ENCODE measurements around the gene MCTP1. TPM values are rescaled to one million over a fixed set of nuclear protein-coding genes. Genes with fewer than 3 reads are reported as not detected.

The MCTP1 gene
- total and polyA plus RNA-seq, 9 of the 15 experiments (the other 6 are each of a cell fraction or from before 2014, with no cell fraction given): 0.04 to 0.93 (median 0.06) TPM; not detected in 4

DNA sequence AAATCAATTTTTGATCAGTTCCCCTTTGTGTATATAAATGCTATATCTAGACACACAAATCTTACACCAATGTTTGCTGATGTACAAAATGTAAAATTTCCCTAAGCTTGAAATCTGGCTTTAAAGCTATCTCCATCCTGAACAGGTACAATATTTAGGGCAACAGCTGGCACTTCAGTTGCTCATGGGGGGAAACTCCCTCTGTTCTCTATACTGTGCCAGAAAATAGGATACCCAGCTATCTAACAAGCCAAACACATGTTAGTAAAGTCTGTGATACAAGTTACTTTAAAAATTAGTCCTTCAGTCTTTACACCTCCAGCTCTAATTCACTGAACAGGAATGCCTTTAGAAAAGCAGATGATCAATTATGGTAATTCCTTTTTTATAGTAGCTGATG lies 474.6 kb downstream of the MCTP1 start (continued):
- TF ChIP-seq, protein P1, sequence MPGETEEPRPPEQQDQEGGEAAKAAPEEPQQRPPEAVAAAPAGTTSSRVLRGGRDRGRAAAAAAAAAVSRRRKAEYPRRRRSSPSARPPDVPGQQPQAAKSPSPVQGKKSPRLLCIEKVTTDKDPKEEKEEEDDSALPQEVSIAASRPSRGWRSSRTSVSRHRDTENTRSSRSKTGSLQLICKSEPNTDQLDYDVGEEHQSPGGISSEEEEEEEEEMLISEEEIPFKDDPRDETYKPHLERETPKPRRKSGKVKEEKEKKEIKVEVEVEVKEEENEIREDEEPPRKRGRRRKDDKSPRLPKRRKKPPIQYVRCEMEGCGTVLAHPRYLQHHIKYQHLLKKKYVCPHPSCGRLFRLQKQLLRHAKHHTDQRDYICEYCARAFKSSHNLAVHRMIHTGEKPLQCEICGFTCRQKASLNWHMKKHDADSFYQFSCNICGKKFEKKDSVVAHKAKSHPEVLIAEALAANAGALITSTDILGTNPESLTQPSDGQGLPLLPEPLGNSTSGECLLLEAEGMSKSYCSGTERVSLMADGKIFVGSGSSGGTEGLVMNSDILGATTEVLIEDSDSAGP (CRISPR knock-in tag; IDR thresholded peaks at IDR 0.05): no peak
- TF ChIP-seq, protein P2, sequence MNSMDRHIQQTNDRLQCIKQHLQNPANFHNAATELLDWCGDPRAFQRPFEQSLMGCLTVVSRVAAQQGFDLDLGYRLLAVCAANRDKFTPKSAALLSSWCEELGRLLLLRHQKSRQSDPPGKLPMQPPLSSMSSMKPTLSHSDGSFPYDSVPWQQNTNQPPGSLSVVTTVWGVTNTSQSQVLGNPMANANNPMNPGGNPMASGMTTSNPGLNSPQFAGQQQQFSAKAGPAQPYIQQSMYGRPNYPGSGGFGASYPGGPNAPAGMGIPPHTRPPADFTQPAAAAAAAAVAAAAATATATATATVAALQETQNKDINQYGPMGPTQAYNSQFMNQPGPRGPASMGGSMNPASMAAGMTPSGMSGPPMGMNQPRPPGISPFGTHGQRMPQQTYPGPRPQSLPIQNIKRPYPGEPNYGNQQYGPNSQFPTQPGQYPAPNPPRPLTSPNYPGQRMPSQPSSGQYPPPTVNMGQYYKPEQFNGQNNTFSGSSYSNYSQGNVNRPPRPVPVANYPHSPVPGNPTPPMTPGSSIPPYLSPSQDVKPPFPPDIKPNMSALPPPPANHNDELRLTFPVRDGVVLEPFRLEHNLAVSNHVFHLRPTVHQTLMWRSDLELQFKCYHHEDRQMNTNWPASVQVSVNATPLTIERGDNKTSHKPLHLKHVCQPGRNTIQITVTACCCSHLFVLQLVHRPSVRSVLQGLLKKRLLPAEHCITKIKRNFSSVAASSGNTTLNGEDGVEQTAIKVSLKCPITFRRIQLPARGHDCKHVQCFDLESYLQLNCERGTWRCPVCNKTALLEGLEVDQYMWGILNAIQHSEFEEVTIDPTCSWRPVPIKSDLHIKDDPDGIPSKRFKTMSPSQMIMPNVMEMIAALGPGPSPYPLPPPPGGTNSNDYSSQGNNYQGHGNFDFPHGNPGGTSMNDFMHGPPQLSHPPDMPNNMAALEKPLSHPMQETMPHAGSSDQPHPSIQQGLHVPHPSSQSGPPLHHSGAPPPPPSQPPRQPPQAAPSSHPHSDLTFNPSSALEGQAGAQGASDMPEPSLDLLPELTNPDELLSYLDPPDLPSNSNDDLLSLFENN (IDR thresholded peaks at IDR 0.05; ENCODE audit: low read depth in 2 of 2, low read length in 2 of 2): no peak
- no peak for TF ChIP-seq PRMT5 (CRISPR knock-in tag; IDR thresholded peaks at IDR 0.05)
- no peak for TF ChIP-seq MTA1 (IDR thresholded peaks at IDR 0.05; ENCODE audit: borderline replicate concordance)
- no peak for TF ChIP-seq ZNF644 (tag; IDR thresholded peaks at IDR 0.05; ENCODE audit: low read depth)

DNA sequence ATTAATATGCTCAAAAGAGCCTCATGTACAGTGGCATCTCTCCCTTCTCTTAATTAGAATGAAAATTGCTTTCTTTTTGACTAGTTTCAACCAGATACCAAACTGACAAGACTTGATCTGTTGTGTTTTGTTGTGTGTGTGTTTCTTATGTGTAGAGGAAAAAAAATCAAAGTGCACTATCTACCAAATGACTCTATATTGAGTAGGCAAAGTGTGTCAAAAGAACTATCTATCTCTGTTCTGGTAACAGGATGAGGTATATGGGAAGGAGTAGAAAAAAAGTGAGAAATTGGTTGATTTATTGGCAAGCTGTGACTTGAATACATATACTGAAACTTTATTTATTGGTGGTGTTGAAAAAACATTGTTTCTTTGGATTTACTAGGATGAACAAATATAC lies 476.4 kb downstream of the MCTP1 start:
- intact Hi-C loops (cut with micrococcal nuclease): no loop called here
- CTCF ChIA-PET (ENCODE audit: low intra/inter-chr PET ratio): no interaction called here
- no peak for FAIRE-seq
- TF ChIP-seq TARDBP (IDR thresholded peaks at IDR 0.05) (no peak), ZNF561 (CRISPR knock-in tag; conservative IDR thresholded peaks at IDR 0.05) (no peak), ZNF197 (CRISPR knock-in tag; IDR thresholded peaks at IDR 0.05; ENCODE audit: low read depth) (no peak), MEIS2 (IDR thresholded peaks at IDR 0.05; ENCODE audit: partially characterized antibody) (no peak), MYC (IDR thresholded peaks at IDR 0.05; ENCODE audit: low read depth, low read length) (no peak), MYC (CRISPR knock-in tag; IDR thresholded peaks at IDR 0.05; ENCODE audit: borderline replicate concordance, low read depth) (no peak)
- TF ChIP-seq, protein P3, sequence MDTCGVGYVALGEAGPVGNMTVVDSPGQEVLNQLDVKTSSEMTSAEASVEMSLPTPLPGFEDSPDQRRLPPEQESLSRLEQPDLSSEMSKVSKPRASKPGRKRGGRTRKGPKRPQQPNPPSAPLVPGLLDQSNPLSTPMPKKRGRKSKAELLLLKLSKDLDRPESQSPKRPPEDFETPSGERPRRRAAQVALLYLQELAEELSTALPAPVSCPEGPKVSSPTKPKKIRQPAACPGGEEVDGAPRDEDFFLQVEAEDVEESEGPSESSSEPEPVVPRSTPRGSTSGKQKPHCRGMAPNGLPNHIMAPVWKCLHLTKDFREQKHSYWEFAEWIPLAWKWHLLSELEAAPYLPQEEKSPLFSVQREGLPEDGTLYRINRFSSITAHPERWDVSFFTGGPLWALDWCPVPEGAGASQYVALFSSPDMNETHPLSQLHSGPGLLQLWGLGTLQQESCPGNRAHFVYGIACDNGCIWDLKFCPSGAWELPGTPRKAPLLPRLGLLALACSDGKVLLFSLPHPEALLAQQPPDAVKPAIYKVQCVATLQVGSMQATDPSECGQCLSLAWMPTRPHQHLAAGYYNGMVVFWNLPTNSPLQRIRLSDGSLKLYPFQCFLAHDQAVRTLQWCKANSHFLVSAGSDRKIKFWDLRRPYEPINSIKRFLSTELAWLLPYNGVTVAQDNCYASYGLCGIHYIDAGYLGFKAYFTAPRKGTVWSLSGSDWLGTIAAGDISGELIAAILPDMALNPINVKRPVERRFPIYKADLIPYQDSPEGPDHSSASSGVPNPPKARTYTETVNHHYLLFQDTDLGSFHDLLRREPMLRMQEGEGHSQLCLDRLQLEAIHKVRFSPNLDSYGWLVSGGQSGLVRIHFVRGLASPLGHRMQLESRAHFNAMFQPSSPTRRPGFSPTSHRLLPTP (IDR thresholded peaks at IDR 0.05; ENCODE audit: borderline replicate concordance, extremely low read depth, insufficient read length): no peak
- TF ChIP-seq, protein P4, sequence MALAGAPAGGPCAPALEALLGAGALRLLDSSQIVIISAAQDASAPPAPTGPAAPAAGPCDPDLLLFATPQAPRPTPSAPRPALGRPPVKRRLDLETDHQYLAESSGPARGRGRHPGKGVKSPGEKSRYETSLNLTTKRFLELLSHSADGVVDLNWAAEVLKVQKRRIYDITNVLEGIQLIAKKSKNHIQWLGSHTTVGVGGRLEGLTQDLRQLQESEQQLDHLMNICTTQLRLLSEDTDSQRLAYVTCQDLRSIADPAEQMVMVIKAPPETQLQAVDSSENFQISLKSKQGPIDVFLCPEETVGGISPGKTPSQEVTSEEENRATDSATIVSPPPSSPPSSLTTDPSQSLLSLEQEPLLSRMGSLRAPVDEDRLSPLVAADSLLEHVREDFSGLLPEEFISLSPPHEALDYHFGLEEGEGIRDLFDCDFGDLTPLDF (CRISPR knock-in tag; IDR thresholded peaks at IDR 0.05): no peak

More for the DNA sequence above, 476.4 kb downstream of the MCTP1 start:
- no peaks in the 10 kb centered on the region for H3K9me3 ChIP-seq (replicated peaks; ENCODE audit: control insufficient read depth, insufficient read depth, low read depth, low read length)
- H3K9ac ChIP-seq (ENCODE audit: insufficient read depth in 1 of 2, low read depth in 2 of 2, low read length in 2 of 2): no peak overlapping the region
- H3K4me1 ChIP-seq (replicated peaks in 1 of 2; ENCODE audit: control insufficient read depth in 2 of 2, insufficient read depth in 2 of 2, low read length in 2 of 2): no peaks in the 10 kb centered on the region
- no peak overlapping the region for H3K4me3 ChIP-seq
- ATAC-seq: no peak
- no peaks in the 10 kb centered on the region for H3K9me1 ChIP-seq (ENCODE audit: control insufficient read depth, insufficient read depth, low read length)
- H3K4me2 ChIP-seq (ENCODE audit: insufficient read depth, low read length): no peak overlapping the region
- no peaks in the 10 kb centered on the region for H3K36me3 ChIP-seq (ENCODE audit: control insufficient read depth, insufficient read depth, low read length)
- H4K20me1 ChIP-seq (replicated peaks; ENCODE audit: control insufficient read depth, insufficient read depth, low read length): no peaks in the 10 kb centered on the region
- POLR2A ChIA-PET: interaction anchor here (0.6 kb wide), 1 partner anchor 670 kb away, joined by 3 read pairs; no protein-coding TSS in a partner anchor
- no peaks in the 10 kb centered on the region for H3K27me3 ChIP-seq (ENCODE audit: control insufficient read depth in 2 of 2, insufficient read depth in 2 of 2, low read length in 2 of 2)
- no peak overlapping the region for H2AFZ ChIP-seq (ENCODE audit: low read depth, low read length)
- no peak overlapping the region for H3K27ac ChIP-seq (ENCODE audit: extremely low read depth, low read depth, low read length)
- H3K79me2 ChIP-seq (ENCODE audit: control insufficient read depth, insufficient read depth, low read length): no peaks in the 10 kb centered on the region
- no peak for DNase-seq (ENCODE audit: extremely low read depth in 1 of 4, low spot score in 3 of 4)
- in situ Hi-C loops (cut with MboI): no loop called here
- no TSS peak for BruUV-seq (replicated peaks)
